Mesothelial cell of epicardium (in vitro differentiated cells): Measurements from ENCODE around the gene CSNK2A1. TPM values are rescaled to one million over a fixed set of nuclear protein-coding genes. Genes with fewer than 3 reads are reported as not detected.
A peak's percentile ranks its signal among the peaks of the same experiment; 100 is the strongest.

Experiments
- DNase-seq, 2 experiments: peaks; one replicate each; pipeline ENCODE4 v3.0.0; 2021; ENCODE audit warnings: low spot score in 2 of 2; ENCODE audit not compliant: unreplicated experiment in 2 of 2
- H3K27ac Mint-ChIP-seq: 2 replicates; pipeline ENCODE4 v1.8.0; 2021; ENCODE audit warnings: mixed read lengths
- H3K27me3 Mint-ChIP-seq: 2 replicates; pipeline ENCODE4 v1.8.0; 2021; ENCODE audit warnings: low read depth, mixed read lengths
- H3K36me3 Mint-ChIP-seq: 2 replicates; pipeline ENCODE4 v1.8.0; 2021; ENCODE audit warnings: mixed read lengths
- H3K4me1 Mint-ChIP-seq: 2 replicates; pipeline ENCODE4 v1.8.0; 2021; ENCODE audit warnings: mixed read lengths
- H3K4me3 Mint-ChIP-seq: 2 replicates; pipeline ENCODE4 v1.8.0; 2021; ENCODE audit warnings: mild to moderate bottlenecking, moderate library complexity, mixed read lengths
- H3K9me3 Mint-ChIP-seq: 2 replicates; pipeline ENCODE4 v1.8.0; 2021; ENCODE audit warnings: mixed read lengths
- CTCF ChIP-seq: fragments of 200-600 bp; sonication (generic); IDR thresholded peaks from one replicate; pipeline ENCODE4 v1.5.0; 2021; ENCODE audit warnings: antibody characterized with exemption; ENCODE audit not compliant: unreplicated experiment
- total RNA-seq: library from RNA; stranded (reverse); gene quantifications from 3 replicates; pipeline ENCODE4 v1.2.1, GENCODE V29; 2021

The CSNK2A1 gene
- total RNA-seq, 1 donor from 2014 or later: 164 TPM

- Mint-ChIP-seq H3K27me3 (no peaks in the 10 kb centered on the region), H3K9me3 (no peaks in the 10 kb centered on the region), H3K4me1 (peaks cover 11% of the 10 kb centered on the region), H3K27ac (no peak overlapping the region), H3K36me3 (peaks cover 32% of the 10 kb centered on the region), H3K4me3 (no peak overlapping the region)
- DNase-seq: no peak
- no peak for TF ChIP-seq CTCF
Measured at GRCh38 chr20:436476-436875, 107.1 kb downstream of the CSNK2A1 start.

- H3K36me3 Mint-ChIP-seq: peaks cover 33% of the 10 kb centered on the region
- H3K4me3 Mint-ChIP-seq: no peak overlapping the region
- TF ChIP-seq CTCF: no peak
- no peak for DNase-seq
- H3K27ac Mint-ChIP-seq: no peak overlapping the region
- no peaks in the 10 kb centered on the region for H3K27me3 Mint-ChIP-seq
- H3K4me1 Mint-ChIP-seq: peaks cover 11% of the 10 kb centered on the region
- H3K9me3 Mint-ChIP-seq: no peaks in the 10 kb centered on the region
Measured at GRCh38 chr20:435558-435957, 108.0 kb downstream of the CSNK2A1 start.

- Mint-ChIP-seq H3K9me3 (no peaks in the 10 kb centered on the region), H3K4me1 (peaks cover 11% of the 10 kb centered on the region), H3K4me3 (no peak overlapping the region), H3K27ac (peak overlapping the region; percentile 12), H3K36me3 (peaks cover 28% of the 10 kb centered on the region), H3K27me3 (no peaks in the 10 kb centered on the region)
- no peak for TF ChIP-seq CTCF
- DNase-seq: no peak
Measured at GRCh38 chr20:434661-435419, 108.8 kb downstream of the CSNK2A1 start.

- Mint-ChIP-seq H3K4me3 (no peak overlapping the region), H3K27me3 (no peaks in the 10 kb centered on the region), H3K27ac (peak overlapping the region; percentile 50), H3K4me1 (peaks cover 11% of the 10 kb centered on the region), H3K9me3 (no peaks in the 10 kb centered on the region), H3K36me3 (peaks cover 23% of the 10 kb centered on the region)
- no peak for TF ChIP-seq CTCF
- DNase-seq: no peak
Measured at GRCh38 chr20:434221-434620, 109.4 kb downstream of the CSNK2A1 start.

GRCh38 chr20:433300-433975, 110.2 kb downstream of the CSNK2A1 start:
- Mint-ChIP-seq H3K9me3 (no peaks in the 10 kb centered on the region), H3K36me3 (peaks cover 20% of the 10 kb centered on the region), H3K4me1 (peaks cover 11% of the 10 kb centered on the region), H3K4me3 (no peak overlapping the region), H3K27ac (peak overlapping the region; percentile 69), H3K27me3 (no peaks in the 10 kb centered on the region)
- DNase-seq: no peak
- TF ChIP-seq CTCF: no peak
